HEK293 (cell line): Measurements from ENCODE around the gene MED15.

Experiments used
- BCL6B ChIP-seq: fragments of 450-650 bp; formaldehyde crosslinking; IDR thresholded peaks from 2 replicates; pipeline ENCODE4 v1.5.1; 2017; ENCODE audit warnings: missing biosample characterization, missing genetic modification characterization
- HOXC10 ChIP-seq: sonication (generic); formaldehyde crosslinking; IDR thresholded peaks from 2 replicates; pipeline ENCODE4 v1.8.1; 2023; ENCODE audit warnings: mild to moderate bottlenecking, missing genetic modification reagents
- MZF1 ChIP-seq: fragments of 450-650 bp; formaldehyde crosslinking; IDR thresholded peaks from 2 replicates; pipeline ENCODE4 v1.5.1; 2017; ENCODE audit warnings: missing biosample characterization, missing genetic modification characterization, borderline replicate concordance
- OSR2 ChIP-seq: fragments of 450-650 bp; formaldehyde crosslinking; IDR thresholded peaks from 2 replicates; pipeline ENCODE4 v1.5.1; 2016; ENCODE audit warnings: missing biosample characterization, missing genetic modification characterization
- PRDM6 ChIP-seq: fragments of 450-650 bp; formaldehyde crosslinking; IDR thresholded peaks from 2 replicates; pipeline ENCODE4 v1.5.1; 2017; ENCODE audit warnings: missing biosample characterization, missing genetic modification characterization
- TSHZ1 ChIP-seq: fragments of 450-650 bp; formaldehyde crosslinking; IDR thresholded peaks from 2 replicates; pipeline ENCODE4 v1.5.1; 2016; ENCODE audit warnings: missing biosample characterization, missing genetic modification characterization, borderline replicate concordance
- YY2 ChIP-seq: fragments of 450-650 bp; formaldehyde crosslinking; IDR thresholded peaks from 2 replicates; pipeline ENCODE4 v1.5.1; 2016; ENCODE audit warnings: missing biosample characterization, missing genetic modification characterization
- ZBTB1 ChIP-seq: fragments of 450-650 bp; formaldehyde crosslinking; IDR thresholded peaks from 2 replicates; pipeline ENCODE4 v1.5.1; 2016; ENCODE audit warnings: missing biosample characterization, missing genetic modification characterization
- ZFP41 ChIP-seq: fragments of 450-650 bp; formaldehyde crosslinking; IDR thresholded peaks from 2 replicates; pipeline ENCODE4 v1.5.1; 2016; ENCODE audit warnings: missing biosample characterization, missing genetic modification characterization, borderline replicate concordance
- ZFP69B ChIP-seq: fragments of 450-650 bp; formaldehyde crosslinking; IDR thresholded peaks from 2 replicates; pipeline ENCODE4 v1.5.1; 2016; ENCODE audit warnings: missing biosample characterization, missing genetic modification characterization
- ZNF138 ChIP-seq: fragments of 450-650 bp; formaldehyde crosslinking; IDR thresholded peaks from 2 replicates; pipeline ENCODE4 v1.5.1; 2016; ENCODE audit warnings: missing biosample characterization, missing genetic modification characterization, borderline replicate concordance
- ZNF169 ChIP-seq: fragments of 450-650 bp; formaldehyde crosslinking; IDR thresholded peaks from 2 replicates; pipeline ENCODE4 v1.5.1; 2016; ENCODE audit warnings: missing biosample characterization, missing genetic modification characterization
- ZNF175 ChIP-seq: fragments of 450-650 bp; formaldehyde crosslinking; IDR thresholded peaks from 2 replicates; pipeline ENCODE4 v1.5.1; 2016; ENCODE audit warnings: missing biosample characterization, missing genetic modification characterization
- ZNF239 ChIP-seq: fragments of 450-650 bp; formaldehyde crosslinking; IDR thresholded peaks from 2 replicates; pipeline ENCODE4 v1.5.1; 2016; ENCODE audit warnings: missing biosample characterization, missing genetic modification characterization
- ZNF302 ChIP-seq: fragments of 450-650 bp; formaldehyde crosslinking; IDR thresholded peaks from 2 replicates; pipeline ENCODE4 v1.5.1; 2016; ENCODE audit warnings: missing biosample characterization, missing genetic modification characterization, low read depth
- ZNF341 ChIP-seq: fragments of 450-650 bp; formaldehyde crosslinking; IDR thresholded peaks from 2 replicates; pipeline ENCODE4; 2016; ENCODE audit warnings: low read depth, missing biosample characterization, missing genetic modification characterization
- ZNF37A ChIP-seq: fragments of 450-650 bp; IDR thresholded peaks from 2 replicates; pipeline ENCODE4 v1.5.1; 2018; ENCODE audit warnings: missing biosample characterization, missing genetic modification characterization
- ZNF416 ChIP-seq: fragments of 450-650 bp; formaldehyde crosslinking; IDR thresholded peaks from 2 replicates; pipeline ENCODE4 v1.5.1; 2016; ENCODE audit warnings: missing biosample characterization, missing genetic modification characterization
- ZNF488 ChIP-seq: fragments of 450-650 bp; formaldehyde crosslinking; IDR thresholded peaks from 2 replicates; pipeline ENCODE4 v1.5.1; 2016; ENCODE audit warnings: missing biosample characterization, missing genetic modification characterization
- ZNF514 ChIP-seq: fragments of 450-650 bp; formaldehyde crosslinking; IDR thresholded peaks from 2 replicates; pipeline ENCODE4 v1.5.1; 2016; ENCODE audit warnings: missing biosample characterization, missing genetic modification characterization
- ZNF529 ChIP-seq: fragments of 450-650 bp; formaldehyde crosslinking; IDR thresholded peaks from 2 replicates; pipeline ENCODE4 v1.5.1; 2017; ENCODE audit warnings: missing genetic modification characterization, missing biosample characterization; ENCODE audit not compliant: insufficient replicate concordance
- ZNF629 ChIP-seq: fragments of 450-650 bp; formaldehyde crosslinking; IDR thresholded peaks from 2 replicates; pipeline ENCODE4 v1.5.1; 2017; ENCODE audit warnings: missing biosample characterization, missing genetic modification characterization
- ZNF660 ChIP-seq: fragments of 450-650 bp; IDR thresholded peaks from 2 replicates; pipeline ENCODE4 v1.5.1; 2018; ENCODE audit warnings: missing biosample characterization, mild to moderate bottlenecking, missing genetic modification characterization
- ZNF701 ChIP-seq: fragments of 450-650 bp; formaldehyde crosslinking; IDR thresholded peaks from 2 replicates; pipeline ENCODE4 v1.5.1; 2016; ENCODE audit warnings: missing biosample characterization, missing genetic modification characterization
- ZXDB ChIP-seq: fragments of 450-650 bp; formaldehyde crosslinking; IDR thresholded peaks from 2 replicates; pipeline ENCODE4 v1.5.1; 2016; ENCODE audit warnings: missing biosample characterization, missing genetic modification characterization
- TF ChIP-seq, protein P1 (sequence below): fragments of 450-650 bp; formaldehyde crosslinking; IDR thresholded peaks from 2 replicates; pipeline ENCODE4 v1.5.1; 2017; ENCODE audit warnings: missing biosample characterization, missing genetic modification characterization
- TF ChIP-seq, protein P2 (sequence below): fragments of 450-650 bp; IDR thresholded peaks from 2 replicates; pipeline ENCODE4 v1.5.1; 2018; ENCODE audit warnings: missing biosample characterization, missing genetic modification characterization
- TF ChIP-seq, protein P3 (sequence below): fragments of 450-650 bp; formaldehyde crosslinking; IDR thresholded peaks from 2 replicates; pipeline ENCODE4 v1.5.1; 2016; ENCODE audit warnings: missing biosample characterization, missing genetic modification characterization

Gene MED15

GRCh38 chr22:20507253-20508066 lies at the start of gene MED15 (continued):
- TF ChIP-seq, protein P1, sequence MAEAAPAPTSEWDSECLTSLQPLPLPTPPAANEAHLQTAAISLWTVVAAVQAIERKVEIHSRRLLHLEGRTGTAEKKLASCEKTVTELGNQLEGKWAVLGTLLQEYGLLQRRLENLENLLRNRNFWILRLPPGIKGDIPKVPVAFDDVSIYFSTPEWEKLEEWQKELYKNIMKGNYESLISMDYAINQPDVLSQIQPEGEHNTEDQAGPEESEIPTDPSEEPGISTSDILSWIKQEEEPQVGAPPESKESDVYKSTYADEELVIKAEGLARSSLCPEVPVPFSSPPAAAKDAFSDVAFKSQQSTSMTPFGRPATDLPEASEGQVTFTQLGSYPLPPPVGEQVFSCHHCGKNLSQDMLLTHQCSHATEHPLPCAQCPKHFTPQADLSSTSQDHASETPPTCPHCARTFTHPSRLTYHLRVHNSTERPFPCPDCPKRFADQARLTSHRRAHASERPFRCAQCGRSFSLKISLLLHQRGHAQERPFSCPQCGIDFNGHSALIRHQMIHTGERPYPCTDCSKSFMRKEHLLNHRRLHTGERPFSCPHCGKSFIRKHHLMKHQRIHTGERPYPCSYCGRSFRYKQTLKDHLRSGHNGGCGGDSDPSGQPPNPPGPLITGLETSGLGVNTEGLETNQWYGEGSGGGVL (tag by site-specific recombination) = no peak
- TF ChIP-seq ZNF488 = no peak
- no peak for TF ChIP-seq ZNF169 (tag by site-specific recombination)
- no peak for TF ChIP-seq ZNF514 (tag by site-specific recombination)
- TF ChIP-seq ZNF239 (tag by site-specific recombination) = no peak; the same call in 1 of the 2 replicates
- TF ChIP-seq, protein P2, sequence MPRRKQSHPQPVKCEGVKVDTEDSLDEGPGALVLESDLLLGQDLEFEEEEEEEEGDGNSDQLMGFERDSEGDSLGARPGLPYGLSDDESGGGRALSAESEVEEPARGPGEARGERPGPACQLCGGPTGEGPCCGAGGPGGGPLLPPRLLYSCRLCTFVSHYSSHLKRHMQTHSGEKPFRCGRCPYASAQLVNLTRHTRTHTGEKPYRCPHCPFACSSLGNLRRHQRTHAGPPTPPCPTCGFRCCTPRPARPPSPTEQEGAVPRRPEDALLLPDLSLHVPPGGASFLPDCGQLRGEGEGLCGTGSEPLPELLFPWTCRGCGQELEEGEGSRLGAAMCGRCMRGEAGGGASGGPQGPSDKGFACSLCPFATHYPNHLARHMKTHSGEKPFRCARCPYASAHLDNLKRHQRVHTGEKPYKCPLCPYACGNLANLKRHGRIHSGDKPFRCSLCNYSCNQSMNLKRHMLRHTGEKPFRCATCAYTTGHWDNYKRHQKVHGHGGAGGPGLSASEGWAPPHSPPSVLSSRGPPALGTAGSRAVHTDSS (tag by site-specific recombination) = no peak
- peak; percentile 87 for TF ChIP-seq ZXDB (tag by site-specific recombination)
- TF ChIP-seq MZF1 = no peak
- TF ChIP-seq ZNF37A = no peak
- TF ChIP-seq TSHZ1 = 0 out of 2 replicates have a peak, but pooled peaks have one; percentile 45
- TF ChIP-seq ZFP41 (tag by site-specific recombination) = no peak
- TF ChIP-seq, protein P3, sequence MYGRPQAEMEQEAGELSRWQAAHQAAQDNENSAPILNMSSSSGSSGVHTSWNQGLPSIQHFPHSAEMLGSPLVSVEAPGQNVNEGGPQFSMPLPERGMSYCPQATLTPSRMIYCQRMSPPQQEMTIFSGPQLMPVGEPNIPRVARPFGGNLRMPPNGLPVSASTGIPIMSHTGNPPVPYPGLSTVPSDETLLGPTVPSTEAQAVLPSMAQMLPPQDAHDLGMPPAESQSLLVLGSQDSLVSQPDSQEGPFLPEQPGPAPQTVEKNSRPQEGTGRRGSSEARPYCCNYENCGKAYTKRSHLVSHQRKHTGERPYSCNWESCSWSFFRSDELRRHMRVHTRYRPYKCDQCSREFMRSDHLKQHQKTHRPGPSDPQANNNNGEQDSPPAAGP (tag by site-specific recombination) = peak; percentile 90
- no peak; the same call in 1 of the 2 replicates for TF ChIP-seq PRDM6 (tag by site-specific recombination)
- TF ChIP-seq YY2 = peak; percentile 81
- no peak for TF ChIP-seq ZNF416
- peak; percentile 76; the same call in 1 of the 2 replicates for TF ChIP-seq ZNF629 (tag by site-specific recombination)
- no peak for TF ChIP-seq ZNF341 (tag by site-specific recombination)
- no peak for TF ChIP-seq ZNF701
- 0 out of 2 replicates have a peak, but pooled peaks have one; percentile 58 for TF ChIP-seq ZNF660
- no peak for TF ChIP-seq ZNF138 (tag by site-specific recombination)
- TF ChIP-seq BCL6B (tag by site-specific recombination) = no peak
- no peak for TF ChIP-seq ZNF529 (tag by site-specific recombination)
- TF ChIP-seq ZNF302 = no peak
- no peak for TF ChIP-seq ZBTB1
- no peak for TF ChIP-seq HOXC10 (CRISPR knock-in tag)
- TF ChIP-seq ZFP69B (tag by site-specific recombination) = peak; percentile 82
- no peak for TF ChIP-seq ZNF175 (tag by site-specific recombination)
- TF ChIP-seq OSR2 = no peak
